HK-2 (cell line): Measurements from ENCODE around the gene FRMPD4.

Experiments used
- DNase-seq: peaks from one replicate; pipeline ENCODE4 v3.0.0-alpha.2; 2018; ENCODE audit not compliant: unreplicated experiment

Gene FRMPD4

DNA sequence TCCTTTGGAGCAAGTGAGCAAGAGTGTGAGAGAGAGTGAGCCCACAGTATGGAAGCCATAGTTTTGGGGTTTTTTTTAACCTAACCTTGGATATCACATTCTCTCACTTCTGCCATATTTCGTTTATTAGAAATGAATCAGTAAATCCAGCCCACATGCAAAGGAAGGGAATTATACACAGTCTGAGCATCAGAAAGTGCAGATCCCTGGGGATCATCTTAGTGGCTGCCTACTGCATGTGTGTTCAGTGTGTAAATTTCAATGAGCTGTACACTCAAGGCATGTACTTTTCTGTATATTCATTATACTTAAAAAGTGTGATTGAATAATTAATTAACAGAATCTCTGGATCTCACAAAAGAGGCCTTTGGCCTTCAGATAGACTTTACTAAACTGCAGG, 519.2 kb downstream of the FRMPD4 start:
- no peak for DNase-seq

DNA sequence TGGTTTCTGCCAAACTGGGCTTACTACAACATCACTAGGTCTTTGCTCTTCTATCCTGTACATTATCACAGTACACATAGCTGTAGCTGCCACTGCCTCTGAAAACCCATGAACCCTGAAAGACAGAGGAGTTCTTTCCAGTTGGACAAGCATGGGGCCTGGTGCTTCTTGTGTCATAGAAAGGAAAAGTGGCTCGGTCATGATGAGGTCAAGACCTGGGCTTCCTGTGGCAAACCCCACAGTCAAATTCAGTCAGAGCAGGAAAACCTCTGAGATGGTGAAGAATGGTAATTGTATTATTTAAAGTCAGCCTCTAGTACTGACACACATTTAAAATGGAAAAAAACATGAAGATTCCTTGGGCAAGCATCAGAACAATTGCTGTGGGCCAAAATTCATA, 519.6 kb downstream of the FRMPD4 start:
- no peak for DNase-seq

- no peak for DNase-seq
Measured at GRCh38 chrX:12661464-12661863, 523.2 kb downstream of the FRMPD4 start.

GRCh38 chrX:12672367-12673106, 534.3 kb downstream of the FRMPD4 start:
- no peak for DNase-seq

DNA sequence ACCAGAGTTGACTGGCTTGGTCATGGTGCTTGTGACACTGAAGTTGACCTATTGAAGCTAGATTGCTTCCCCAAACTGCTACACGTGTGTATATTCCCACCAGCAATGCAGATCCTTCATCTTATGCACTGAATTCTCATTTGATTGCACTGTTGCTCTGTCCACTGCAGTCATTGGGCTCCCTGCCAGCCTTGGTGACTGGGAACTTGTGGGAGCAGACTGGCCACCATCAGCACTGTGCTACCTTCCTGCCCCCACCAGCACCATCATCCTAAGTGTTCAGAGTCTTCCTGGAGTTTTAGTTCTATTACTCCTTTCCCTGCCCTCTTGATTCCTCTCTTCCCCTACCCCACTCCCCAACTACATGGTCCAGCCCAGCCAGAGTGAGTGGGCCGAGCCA, 535.2 kb downstream of the FRMPD4 start:
- no peak for DNase-seq

DNA sequence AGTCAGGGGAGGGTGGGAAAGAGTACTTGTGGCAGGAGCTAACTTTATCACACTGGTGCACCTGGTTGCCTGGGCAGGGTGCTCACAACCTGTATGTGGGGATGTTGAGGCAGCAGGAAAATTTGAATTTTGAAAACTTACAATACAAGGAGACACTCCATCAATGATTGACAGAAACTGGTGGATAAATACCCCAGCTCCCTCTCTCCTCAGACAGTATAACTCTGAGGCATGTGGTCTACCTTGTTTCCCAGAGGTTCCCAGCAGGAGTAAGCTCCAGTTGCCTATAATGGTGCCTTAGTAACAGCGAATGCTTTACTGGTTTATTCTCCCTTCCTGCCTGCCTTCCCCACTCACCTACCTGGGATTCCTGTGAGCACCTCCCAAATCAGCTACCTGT, 541.2 kb downstream of the FRMPD4 start:
- DNase-seq: no peak

DNA sequence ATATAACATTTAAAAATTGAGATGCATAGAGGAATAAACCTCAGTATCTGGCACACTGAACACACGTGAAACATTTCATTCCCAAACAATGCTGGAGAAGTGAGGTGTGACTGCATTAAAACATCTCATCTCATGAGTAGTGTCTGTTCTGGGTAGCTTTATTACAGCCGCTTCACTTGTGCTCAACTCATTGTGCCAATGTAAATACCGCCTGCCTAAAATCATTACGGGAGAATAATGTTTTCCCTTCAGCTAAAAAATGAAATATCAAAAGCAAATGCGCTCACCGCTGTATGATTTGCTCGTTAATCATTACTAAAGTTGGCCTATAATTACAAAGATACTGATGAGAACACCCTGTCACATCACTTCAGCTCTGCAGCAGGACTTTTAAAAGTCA, 542.8 kb downstream of the FRMPD4 start:
- DNase-seq: no peak

DNA sequence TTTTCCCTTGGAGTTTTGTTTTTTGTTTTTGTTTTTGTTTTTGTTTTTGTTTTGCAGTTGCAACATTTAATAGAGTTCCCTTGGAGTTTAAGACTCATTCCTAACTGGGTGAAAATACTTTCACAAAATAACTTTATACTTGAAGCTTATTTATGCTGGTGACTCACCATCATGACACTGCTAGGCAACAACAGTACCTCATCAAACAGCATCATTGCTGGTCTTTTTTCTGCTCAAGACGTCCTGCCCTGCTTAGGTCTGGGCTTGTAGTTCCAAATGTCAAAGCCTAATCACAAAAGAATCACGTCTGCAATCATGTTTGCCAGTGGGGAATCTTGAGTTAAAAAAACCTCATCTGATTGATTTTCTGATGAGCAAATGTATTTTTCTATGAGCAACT, 547.3 kb downstream of the FRMPD4 start:
- DNase-seq: no peak

- no peak for DNase-seq
Measured at GRCh38 chrX:12686331-12686730, 548.1 kb downstream of the FRMPD4 start.

DNA sequence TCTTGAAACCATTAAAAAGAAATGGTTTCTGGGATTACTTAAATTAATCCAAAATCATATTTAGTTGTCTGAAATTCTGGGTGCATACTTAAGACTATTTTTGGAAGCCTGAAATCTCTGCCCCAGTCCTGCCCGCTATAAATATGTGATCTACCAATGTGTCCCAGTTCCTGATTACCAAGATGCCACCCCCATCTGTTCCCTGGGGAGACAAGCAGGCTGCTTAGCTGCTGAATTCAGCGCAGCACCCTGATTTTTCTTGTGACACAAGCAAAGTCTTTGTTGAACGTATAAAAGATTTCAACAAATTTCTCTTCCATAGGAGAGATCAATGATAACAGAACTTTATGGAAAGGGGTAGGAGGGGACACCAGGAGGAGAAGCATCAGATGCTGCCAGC, 552.4 kb downstream of the FRMPD4 start:
- DNase-seq: no peak

GRCh38 chrX:12693754-12694153, 555.5 kb downstream of the FRMPD4 start:
- DNase-seq: no peak

GRCh38 chrX:12700745-12701144, 562.5 kb downstream of the FRMPD4 start:
- DNase-seq: no peak

DNA sequence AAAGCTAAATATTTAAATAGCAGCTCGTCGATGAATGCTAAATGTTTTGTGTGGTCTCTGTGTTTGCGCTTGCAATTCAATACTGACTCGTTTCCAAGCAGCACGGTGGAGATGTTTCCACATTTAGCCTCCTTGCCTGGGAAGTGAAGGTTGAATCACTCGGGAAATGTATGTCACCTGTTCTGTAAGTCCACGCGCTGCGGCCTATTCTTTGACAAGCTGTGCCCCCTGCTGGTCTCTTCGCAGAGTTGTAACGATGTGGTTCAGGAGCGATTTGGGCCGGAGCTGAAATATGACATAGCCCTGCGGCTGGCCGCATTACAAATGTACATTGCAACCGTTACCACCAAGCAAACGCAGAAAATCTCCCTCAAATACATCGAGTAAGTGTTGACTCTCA, 563.4 kb downstream of the FRMPD4 start:
- DNase-seq: peak; percentile 56

- DNase-seq: no peak
Measured at GRCh38 chrX:12702509-12703091, 564.3 kb downstream of the FRMPD4 start.

DNA sequence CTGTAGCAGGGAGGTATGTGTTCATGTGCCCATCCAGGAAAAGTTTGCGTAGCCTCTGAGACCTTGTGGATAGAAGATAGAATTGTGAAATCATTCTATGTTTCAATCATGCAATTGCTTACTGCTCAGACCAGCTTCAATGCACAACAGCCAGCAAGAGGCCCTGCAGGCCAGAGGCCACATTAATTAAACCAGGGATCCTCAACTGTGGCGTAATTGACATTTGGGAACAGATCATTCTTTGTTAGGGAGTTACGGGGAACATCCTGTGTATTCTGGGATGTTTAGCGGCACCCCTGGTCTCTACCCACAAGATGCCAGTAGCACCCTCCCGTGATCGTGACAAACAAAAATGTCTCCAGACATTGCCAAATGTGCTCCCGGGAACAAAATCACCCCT, 566.4 kb downstream of the FRMPD4 start:
- no peak for DNase-seq

DNA sequence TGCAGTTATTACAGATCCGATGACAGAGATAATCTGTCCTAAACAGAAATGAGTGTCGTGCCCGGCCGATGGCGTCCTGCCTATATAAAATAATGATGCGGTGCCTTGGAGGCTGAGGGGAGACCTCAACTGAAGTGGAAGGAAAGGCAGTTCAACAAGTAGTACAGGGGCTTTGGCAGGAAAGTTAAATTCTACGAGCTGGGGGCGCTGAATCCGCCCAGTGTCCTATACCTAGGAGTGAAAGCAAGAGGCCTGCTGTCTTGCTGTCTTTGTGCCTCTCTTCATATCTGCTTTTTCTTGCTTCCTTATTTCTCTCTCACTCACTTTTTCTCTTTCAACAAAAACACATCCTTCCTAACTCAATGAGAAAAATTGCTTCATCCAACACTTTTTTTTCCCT, 570.8 kb downstream of the FRMPD4 start:
- no peak for DNase-seq

GRCh38 chrX:12711435-12712040, 573.3 kb downstream of the FRMPD4 start:
- DNase-seq: no peak

DNA sequence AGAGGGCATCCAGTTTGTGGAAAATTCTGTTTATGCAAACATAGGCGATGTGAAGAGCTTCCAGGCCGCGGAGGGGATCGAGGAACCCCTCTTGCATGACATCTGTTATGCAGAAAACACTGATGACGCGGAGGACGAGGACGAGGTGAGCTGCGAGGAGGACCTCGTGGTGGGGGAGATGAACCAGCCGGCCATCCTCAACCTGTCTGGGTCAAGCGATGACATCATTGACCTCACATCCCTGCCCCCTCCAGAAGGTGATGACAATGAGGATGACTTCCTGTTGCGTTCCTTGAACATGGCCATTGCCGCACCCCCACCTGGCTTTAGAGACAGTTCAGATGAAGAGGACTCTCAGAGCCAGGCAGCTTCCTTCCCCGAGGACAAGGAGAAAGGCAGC, 578.3 kb downstream of the FRMPD4 start:
- no peak for DNase-seq

DNA sequence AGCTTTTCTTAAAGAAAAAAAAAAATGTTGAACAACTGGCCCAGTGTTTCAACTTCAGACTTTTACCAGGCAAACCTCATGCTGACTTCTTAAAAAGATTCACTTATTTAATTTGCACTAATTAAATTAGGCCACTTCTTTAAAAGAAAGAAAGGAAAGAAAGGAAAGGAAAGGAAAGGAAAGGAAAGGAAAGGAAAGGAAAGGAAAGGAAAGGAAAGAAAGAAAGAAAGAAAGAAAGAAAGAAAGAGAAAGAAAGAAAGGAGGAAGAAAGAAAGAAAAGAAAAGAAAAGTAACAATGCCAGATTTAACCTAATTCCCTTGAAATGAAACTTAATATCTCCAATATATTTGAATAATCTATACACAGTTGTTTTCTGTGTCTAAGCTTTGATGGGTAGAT, 581.6 kb downstream of the FRMPD4 start:
- DNase-seq: no peak

- DNase-seq: no peak
Measured at GRCh38 chrX:12721042-12721441, 582.8 kb downstream of the FRMPD4 start.

GRCh38 chrX:12722314-12722713, 584.0 kb downstream of the FRMPD4 start:
- no peak for DNase-seq

GRCh38 chrX:12741416-12741815, 603.1 kb downstream of the FRMPD4 start:
- no peak for DNase-seq

DNA sequence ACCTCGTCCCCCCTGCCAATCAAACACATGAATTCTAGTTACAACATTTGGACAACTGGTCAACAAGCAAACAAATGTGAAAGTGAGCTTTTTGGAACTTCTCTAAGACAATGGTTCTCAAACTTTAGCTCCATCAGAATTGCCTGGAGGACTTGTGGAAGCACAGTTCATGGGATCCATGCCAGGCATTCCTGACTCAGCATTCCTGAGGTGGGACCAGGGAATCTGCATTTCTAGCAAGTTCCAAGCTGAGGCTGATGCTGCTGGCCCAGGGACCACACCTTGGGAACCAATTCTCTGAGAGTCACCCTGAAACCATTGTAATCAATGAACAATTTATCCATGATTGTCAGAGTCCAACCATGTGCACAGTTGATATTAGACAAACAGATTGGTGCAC, 609.2 kb downstream of the FRMPD4 start:
- DNase-seq: no peak
